GM18868 (cell line): ENCODE data around the gene AKT3.

Experiments
- ATAC-seq: cut with Tn5 transposase; IDR thresholded peaks from one replicate; pipeline ENCODE4 v1.9.1; 2021; ENCODE audit warnings: mild to moderate bottlenecking, moderate library complexity; ENCODE audit not compliant: unreplicated experiment

Gene AKT3

GRCh38 chr1:243520831-243521230 lies 329.2 kb downstream of the AKT3 start:
- ATAC-seq = no peak

- ATAC-seq = no peak
Observed at GRCh38 chr1:243514927-243515326, 335.1 kb downstream of the AKT3 start.

- ATAC-seq = peak; percentile 89
Observed at GRCh38 chr1:243513726-243514491, 336.1 kb downstream of the AKT3 start.

- ATAC-seq = no peak
Observed at GRCh38 chr1:243510928-243511327, 339.1 kb downstream of the AKT3 start.

GRCh38 chr1:243508943-243509342 lies 341.1 kb downstream of the AKT3 start:
- ATAC-seq = no peak

GRCh38 chr1:243508303-243508713 lies 341.7 kb downstream of the AKT3 start:
- ATAC-seq = peak; percentile 79

GRCh38 chr1:243507672-243508302 lies 342.3 kb downstream of the AKT3 start:
- peak; percentile 2 for ATAC-seq

- ATAC-seq = no peak
Observed at GRCh38 chr1:243507001-243507671, 342.9 kb downstream of the AKT3 start.

- ATAC-seq = peak; percentile 84
Observed at GRCh38 chr1:243505986-243506689, 343.9 kb downstream of the AKT3 start.

- ATAC-seq = no peak
Observed at GRCh38 chr1:243503155-243503554, 346.9 kb downstream of the AKT3 start.

- no peak for ATAC-seq
Observed at GRCh38 chr1:243501002-243501401, 349.0 kb downstream of the AKT3 start.

- no peak for ATAC-seq
Observed at GRCh38 chr1:243500512-243500911, 349.5 kb downstream of the AKT3 start.

GRCh38 chr1:243499711-243500110 lies 350.3 kb downstream of the AKT3 start:
- no peak for ATAC-seq

- no peak for ATAC-seq
Observed at GRCh38 chr1:243499248-243499647, 350.8 kb downstream of the AKT3 start.

GRCh38 chr1:243497939-243498681 lies 351.9 kb downstream of the AKT3 start:
- ATAC-seq = no peak

GRCh38 chr1:243496806-243497205 lies 353.2 kb downstream of the AKT3 start:
- no peak for ATAC-seq

GRCh38 chr1:243496187-243496646 lies 353.8 kb downstream of the AKT3 start:
- no peak for ATAC-seq

- no peak for ATAC-seq
Observed at GRCh38 chr1:243495442-243496186, 354.4 kb downstream of the AKT3 start.

GRCh38 chr1:243494741-243495431 lies 355.2 kb downstream of the AKT3 start:
- no peak for ATAC-seq
